GM21381 (cell line): ENCODE data around the gene RABGEF1.
"Not testable (repeated sequence)": the region's sequence is repeated elsewhere in the genome, so short reads cannot be mapped to it uniquely, and the experiment has no call there.

Experiments
- ATAC-seq: cut with Tn5 transposase; IDR thresholded peaks from one replicate; pipeline ENCODE4 v1.9.1; 2021; ENCODE audit warnings: mild to moderate bottlenecking, moderate library complexity; ENCODE audit not compliant: unreplicated experiment

The RABGEF1 gene

GRCh38 chr7:66763633-66764355 lies 23.3 kb downstream of the RABGEF1 start:
- ATAC-seq, result not testable (repeated sequence)

GRCh38 chr7:66764905-66765304 lies 24.4 kb downstream of the RABGEF1 start:
- not testable (repeated sequence) for ATAC-seq

DNA sequence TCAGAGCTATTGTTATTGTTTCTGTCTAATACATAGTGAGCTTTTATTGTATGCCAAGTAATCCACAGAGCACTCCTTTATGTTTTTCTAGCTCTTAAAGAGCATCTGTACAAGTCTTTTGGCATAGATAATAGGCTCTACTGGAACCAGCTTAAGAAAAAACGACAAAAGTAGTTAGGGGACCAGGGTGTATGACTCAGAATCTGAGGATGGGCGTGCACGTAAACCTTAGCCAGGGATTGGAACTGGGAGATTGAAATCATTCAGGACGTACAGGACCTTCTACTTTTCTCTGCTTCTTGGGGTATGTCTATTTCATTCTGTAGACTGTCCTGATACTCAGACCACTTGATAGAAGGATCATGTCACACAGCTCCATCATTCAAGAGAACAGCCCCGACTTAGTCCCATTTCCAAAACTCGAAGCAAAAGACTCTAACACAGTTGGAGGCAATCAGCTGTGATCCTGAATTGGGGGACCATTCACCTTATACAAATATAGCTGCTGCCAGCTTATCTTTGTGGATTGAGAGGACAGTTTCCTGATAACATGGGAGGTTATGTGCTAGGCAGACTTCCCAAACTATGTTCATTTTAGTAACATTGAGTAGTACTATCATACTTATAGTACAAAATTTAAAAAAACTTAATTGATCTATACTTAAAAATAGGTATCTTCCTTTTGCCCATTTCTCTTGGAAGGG lies 24.9 kb downstream of the RABGEF1 start:
- ATAC-seq, result not testable (repeated sequence)

DNA sequence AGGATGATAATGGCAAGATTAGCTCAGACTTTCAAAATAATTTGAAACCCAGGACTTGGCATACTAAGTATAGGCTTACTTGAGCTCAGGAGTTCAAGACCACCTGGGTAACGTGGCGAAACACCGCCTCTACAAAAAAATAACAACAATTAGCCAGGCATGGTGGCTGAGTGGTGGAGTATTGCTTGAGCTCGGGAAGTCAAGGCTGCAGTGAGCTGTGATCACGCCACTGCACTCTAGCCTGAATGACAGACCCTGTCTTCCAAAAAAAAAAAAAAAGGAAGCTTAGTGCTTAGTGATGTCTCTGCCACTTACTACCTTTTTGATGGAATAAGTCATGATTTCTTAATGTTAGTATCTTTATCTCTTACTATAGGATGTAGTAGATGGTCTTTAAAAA lies 25.5 kb downstream of the RABGEF1 start:
- ATAC-seq, result no peak

- ATAC-seq, result not testable (repeated sequence)
Observed at GRCh38 chr7:66767486-66767885, 27.0 kb downstream of the RABGEF1 start.

- no peak for ATAC-seq
Observed at GRCh38 chr7:66768865-66769832, 28.6 kb downstream of the RABGEF1 start.

DNA sequence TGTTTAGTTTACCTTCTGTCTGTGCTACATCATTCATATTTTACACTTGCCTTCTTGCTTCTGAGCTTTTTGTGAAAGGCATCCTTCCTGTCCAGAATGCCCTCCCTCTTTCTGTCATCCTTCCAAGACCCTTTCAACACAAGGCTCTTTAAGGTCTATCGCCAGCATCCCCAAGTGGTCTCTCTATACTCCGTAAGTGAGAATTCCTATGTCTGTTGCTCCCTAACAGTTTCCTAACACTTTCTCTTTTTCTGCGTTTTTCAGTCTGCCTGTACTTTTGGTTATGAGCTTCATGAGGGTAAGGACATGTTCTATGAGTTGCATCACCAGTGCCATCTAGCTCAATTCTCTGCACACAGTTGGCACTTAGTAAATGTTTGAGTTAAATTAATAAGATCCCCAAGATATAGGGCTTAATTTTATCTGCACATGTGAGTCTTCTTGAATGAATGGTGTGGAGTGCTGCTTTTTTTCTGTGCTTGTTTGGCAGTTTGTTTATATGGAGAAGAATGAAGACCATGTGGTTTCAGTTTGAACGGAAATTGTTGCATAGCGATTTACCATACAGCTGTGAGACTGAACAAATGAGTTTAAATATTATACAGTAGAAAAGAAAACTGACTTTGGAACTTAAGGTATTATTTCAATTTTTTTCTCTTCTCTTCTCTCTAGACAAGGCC lies 29.4 kb downstream of the RABGEF1 start:
- ATAC-seq, result no peak

- ATAC-seq, result no peak
Observed at GRCh38 chr7:66771795-66772194, 31.3 kb downstream of the RABGEF1 start.

DNA sequence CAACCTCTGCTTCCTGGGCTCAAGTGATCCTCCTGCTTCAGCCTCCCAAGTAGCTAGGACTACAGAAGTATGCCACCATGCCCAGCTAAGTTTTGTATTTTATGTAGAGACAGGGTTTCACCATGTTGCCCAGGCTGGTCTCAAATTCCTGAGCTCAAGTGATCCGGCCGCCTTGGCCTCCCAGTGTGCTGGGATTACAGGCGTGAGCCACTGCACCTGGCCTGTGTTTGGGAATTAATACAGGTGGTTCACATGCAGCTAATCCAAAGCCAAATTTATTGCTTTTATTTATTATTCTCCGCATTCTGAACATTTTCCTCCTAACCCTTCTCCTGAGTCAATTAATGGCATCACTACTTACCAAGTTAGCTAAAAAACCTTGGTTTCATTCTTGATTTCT lies 33.2 kb downstream of the RABGEF1 start:
- ATAC-seq, result not testable (repeated sequence)

GRCh38 chr7:66776383-66776782 lies 35.9 kb downstream of the RABGEF1 start:
- not testable (repeated sequence) for ATAC-seq

- ATAC-seq, result no peak
Observed at GRCh38 chr7:66776800-66777442, 36.4 kb downstream of the RABGEF1 start.

- no peak for ATAC-seq
Observed at GRCh38 chr7:66778201-66778600, 37.7 kb downstream of the RABGEF1 start.

- no peak for ATAC-seq
Observed at GRCh38 chr7:66779669-66780409, 39.3 kb downstream of the RABGEF1 start.

GRCh38 chr7:66781408-66782090 lies 41.0 kb downstream of the RABGEF1 start:
- ATAC-seq, result no peak

DNA sequence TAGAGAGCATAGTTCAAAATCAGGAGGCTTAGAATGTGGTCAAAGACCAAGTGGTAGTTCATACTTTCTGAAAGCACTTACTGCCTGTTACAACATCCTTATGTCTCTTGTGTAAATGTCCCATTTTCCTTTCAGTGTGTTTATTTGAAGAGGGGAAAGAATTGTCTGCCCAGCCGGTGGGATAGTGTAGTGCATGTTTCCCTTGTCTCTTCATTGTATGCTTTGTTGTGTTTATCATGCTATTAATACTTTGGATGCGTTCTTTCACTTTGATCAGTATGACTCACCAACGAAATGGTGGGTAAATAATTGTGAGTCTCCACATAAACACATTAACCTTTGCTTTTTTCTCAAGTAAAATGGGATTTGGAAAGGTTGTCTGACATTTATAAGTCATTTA lies 42.3 kb downstream of the RABGEF1 start:
- ATAC-seq, result not testable (repeated sequence)

GRCh38 chr7:66783887-66784595 lies 43.5 kb downstream of the RABGEF1 start:
- ATAC-seq, result not testable (repeated sequence)

DNA sequence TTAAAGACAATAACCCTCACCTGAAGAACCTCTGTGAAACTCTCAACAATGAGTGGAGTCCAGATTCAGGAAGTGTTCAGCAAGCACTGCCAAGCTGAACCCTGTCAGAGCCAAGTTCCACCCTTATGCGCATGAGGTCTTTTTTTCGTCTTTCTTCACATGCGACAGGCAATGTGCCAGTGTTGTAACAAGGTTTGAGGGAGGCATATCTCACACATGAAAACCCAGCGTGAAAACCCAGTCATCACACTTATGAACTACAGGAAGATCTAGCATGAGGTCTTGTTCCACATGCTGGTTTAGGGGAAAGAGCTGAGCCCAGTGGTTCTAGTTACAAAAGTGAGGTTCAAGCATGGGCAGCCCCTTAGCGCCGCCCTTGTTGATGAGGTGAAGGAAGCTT lies 49.7 kb downstream of the RABGEF1 start:
- no peak for ATAC-seq

GRCh38 chr7:66790725-66791124 lies 50.2 kb downstream of the RABGEF1 start:
- ATAC-seq, result no peak
